IMR-90 (cell line): ENCODE data around the gene UBA52.

Source experiments
- BHLHE40 ChIP-seq: fragments of 150-350 bp; IDR thresholded peaks from 2 replicates; pipeline ENCODE4 v1.6.1; 2016; ENCODE audit warnings: mild to moderate bottlenecking, low read depth, low read length
- CEBPB ChIP-seq: IDR thresholded peaks from 2 replicates; pipeline ENCODE4 v1.6.1; 2012; ENCODE audit warnings: low read depth, low read length, improper control_type of control experiment
- CHD1 ChIP-seq: IDR thresholded peaks from 2 replicates; pipeline ENCODE4 v1.6.1; 2012; ENCODE audit warnings: low read depth, low read length, improper control_type of control experiment
- MAZ ChIP-seq: IDR thresholded peaks from 2 replicates; pipeline ENCODE4 v1.6.1; 2012; ENCODE audit warnings: low read depth, mild to moderate bottlenecking, low read length, improper control_type of control experiment, moderate library complexity, borderline replicate concordance
- MXI1 ChIP-seq: IDR thresholded peaks from 2 replicates; pipeline ENCODE4 v1.6.1; 2012; ENCODE audit warnings: low read depth, mild to moderate bottlenecking, low read length, moderate library complexity, borderline replicate concordance
- POLR2A ChIP-seq: IDR thresholded peaks from 2 replicates; pipeline ENCODE4 v1.6.1; 2012; ENCODE audit warnings: mild to moderate bottlenecking, low read depth, low read length
- RAD21 ChIP-seq: IDR thresholded peaks from 2 replicates; pipeline ENCODE4 v1.6.1; 2012; ENCODE audit warnings: low read length, improper control_type of control experiment
- RCOR1 ChIP-seq: IDR thresholded peaks from 2 replicates; pipeline ENCODE4 v1.6.1; 2012; ENCODE audit warnings: mild to moderate bottlenecking, low read length, improper control_type of control experiment; ENCODE audit not compliant: insufficient replicate concordance
- SMC3 ChIP-seq: fragments of 150-350 bp; IDR thresholded peaks from 2 replicates; pipeline ENCODE4 v1.6.1; 2016; ENCODE audit warnings: low read depth, mild to moderate bottlenecking, antibody characterized with exemption, low read length, moderate library complexity
- USF2 ChIP-seq: fragments of 150-350 bp; IDR thresholded peaks from 2 replicates; pipeline ENCODE4 v1.6.1; 2017; ENCODE audit warnings: mild to moderate bottlenecking, antibody characterized with exemption, low read length, low read depth
- TF ChIP-seq, protein P1 (sequence below): conservative IDR thresholded peaks from 2 replicates; pipeline ENCODE4 v1.5.1; 2012; ENCODE audit warnings: mild to moderate bottlenecking, low read depth, low read length, improper control_type of control experiment

DNA sequence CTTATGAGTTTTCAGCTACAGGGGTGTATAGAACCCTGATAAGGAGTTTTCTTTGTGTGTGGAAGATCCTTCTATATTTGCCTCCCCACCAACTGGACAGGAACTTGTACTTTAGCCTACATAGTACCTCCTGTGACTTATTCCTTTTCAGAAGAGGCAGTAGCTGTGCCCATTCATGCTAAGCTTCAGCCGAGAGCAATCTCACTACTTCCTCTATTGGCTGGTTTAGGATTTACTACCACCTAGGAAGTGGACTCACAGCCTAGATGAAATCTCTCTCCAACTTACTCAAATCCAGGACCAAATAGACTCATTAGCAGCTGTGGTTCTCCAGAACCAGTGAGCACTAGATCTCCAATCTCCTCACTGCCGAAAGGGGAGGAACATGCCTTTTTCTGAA lies 14.6 kb downstream of the UBA52 start:
- TF ChIP-seq RAD21 (no peak), RCOR1 (no peak), POLR2A (no peak), CEBPB (no peak), CHD1 (no peak), MXI1 (no peak), BHLHE40 (no peak), SMC3 (no peak), MAZ (no peak), USF2 (no peak)
- TF ChIP-seq, protein P1, sequence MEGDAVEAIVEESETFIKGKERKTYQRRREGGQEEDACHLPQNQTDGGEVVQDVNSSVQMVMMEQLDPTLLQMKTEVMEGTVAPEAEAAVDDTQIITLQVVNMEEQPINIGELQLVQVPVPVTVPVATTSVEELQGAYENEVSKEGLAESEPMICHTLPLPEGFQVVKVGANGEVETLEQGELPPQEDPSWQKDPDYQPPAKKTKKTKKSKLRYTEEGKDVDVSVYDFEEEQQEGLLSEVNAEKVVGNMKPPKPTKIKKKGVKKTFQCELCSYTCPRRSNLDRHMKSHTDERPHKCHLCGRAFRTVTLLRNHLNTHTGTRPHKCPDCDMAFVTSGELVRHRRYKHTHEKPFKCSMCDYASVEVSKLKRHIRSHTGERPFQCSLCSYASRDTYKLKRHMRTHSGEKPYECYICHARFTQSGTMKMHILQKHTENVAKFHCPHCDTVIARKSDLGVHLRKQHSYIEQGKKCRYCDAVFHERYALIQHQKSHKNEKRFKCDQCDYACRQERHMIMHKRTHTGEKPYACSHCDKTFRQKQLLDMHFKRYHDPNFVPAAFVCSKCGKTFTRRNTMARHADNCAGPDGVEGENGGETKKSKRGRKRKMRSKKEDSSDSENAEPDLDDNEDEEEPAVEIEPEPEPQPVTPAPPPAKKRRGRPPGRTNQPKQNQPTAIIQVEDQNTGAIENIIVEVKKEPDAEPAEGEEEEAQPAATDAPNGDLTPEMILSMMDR, result no peak
